Measurements from ENCODE around the gene ALOX12B.
"Not testable (repeated sequence)": the region's sequence is repeated elsewhere in the genome, so short reads cannot be mapped to it uniquely, and the experiment has no call there.

The ALOX12B gene

GRCh38 chr17:8118769-8119580 is 31.5 kb upstream of the ALOX12B start:
- H3K4me3 ChIP-seq (ENCODE audit: low read depth in 1 of 2, low read length in 2 of 2), result peak overlapping the region; percentile 80 to 82
- no peaks in the 10 kb centered on the region for H3K36me3 ChIP-seq (ENCODE audit: control insufficient read depth in 1 of 2, insufficient read depth in 2 of 2, low read length in 2 of 2)
- H3K27ac ChIP-seq (ENCODE audit: low read depth, low read length), result no peak overlapping the region
- peaks cover 43 to 57% of the 10 kb centered on the region in 2 donors for H3K4me1 ChIP-seq (ENCODE audit: control insufficient read depth in 1 of 2, insufficient read depth in 2 of 2, low read length in 2 of 2)
- H3K27me3 ChIP-seq (ENCODE audit: control insufficient read depth in 1 of 2, insufficient read depth in 2 of 2, low read length in 2 of 2), result peaks cover 59% of the 10 kb centered on the region in 2 donors
- H3K9me3 ChIP-seq (ENCODE audit: control insufficient read depth in 1 of 2, low read length in 2 of 2), result no peaks in the 10 kb centered on the region
- H3K9ac ChIP-seq (ENCODE audit: low read depth in 1 of 2, low read length in 2 of 2), result peak overlapping the region; percentile 63 to 89

GRCh38 chr17:8117980-8118768 is 30.7 kb upstream of the ALOX12B start, which contains the start of gene ALOXE3:
Gene ALOXE3, minus strand, starts transcription at chr17:8118514. Its CDS starts 524 bp downstream, at chr17:8117990.
- Histone ChIP-seq H3K4me3 (ENCODE audit: low read depth in 1 of 2, low read length in 2 of 2) (peak within 1 kb of the TSS; percentile 80 to 82), H3K36me3 (ENCODE audit: control insufficient read depth in 1 of 2, insufficient read depth in 2 of 2, low read length in 2 of 2) (no peaks in the 10 kb centered on the region), H3K9me3 (ENCODE audit: control insufficient read depth in 1 of 2, low read length in 2 of 2) (no peaks in the 10 kb centered on the region), H3K27ac (ENCODE audit: low read depth, low read length) (no peak within 1 kb of the TSS), H3K9ac (ENCODE audit: low read depth in 1 of 2, low read length in 2 of 2) (peak within 1 kb of the TSS; percentile 63 to 89), H3K27me3 (ENCODE audit: control insufficient read depth in 1 of 2, insufficient read depth in 2 of 2, low read length in 2 of 2) (peaks cover 53% of the 10 kb centered on the region in 2 donors), H3K4me1 (ENCODE audit: control insufficient read depth in 1 of 2, insufficient read depth in 2 of 2, low read length in 2 of 2) (peaks cover 35 to 49% of the 10 kb centered on the region in 2 donors)

- peaks cover 28 to 42% of the 10 kb centered on the region in 2 donors for H3K4me1 ChIP-seq (ENCODE audit: control insufficient read depth in 1 of 2, insufficient read depth in 2 of 2, low read length in 2 of 2)
- H3K9ac ChIP-seq (ENCODE audit: low read depth in 1 of 2, low read length in 2 of 2), result peak overlapping the region in 1 of 2 donors; percentile 63
- no peaks in the 10 kb centered on the region for H3K9me3 ChIP-seq (ENCODE audit: control insufficient read depth in 1 of 2, low read length in 2 of 2)
- peak overlapping the region in 1 of 2 donors; percentile 80 for H3K4me3 ChIP-seq (ENCODE audit: low read depth in 1 of 2, low read length in 2 of 2)
- H3K36me3 ChIP-seq (ENCODE audit: control insufficient read depth in 1 of 2, insufficient read depth in 2 of 2, low read length in 2 of 2), result no peaks in the 10 kb centered on the region
- H3K27ac ChIP-seq (ENCODE audit: low read depth, low read length), result no peak overlapping the region
- peaks cover 53% of the 10 kb centered on the region in 2 donors for H3K27me3 ChIP-seq (ENCODE audit: control insufficient read depth in 1 of 2, insufficient read depth in 2 of 2, low read length in 2 of 2)
These were observed 30.0 kb upstream of the ALOX12B start for GRCh38 chr17:8117367-8117979.

- no peak overlapping the region for H3K4me3 ChIP-seq (ENCODE audit: low read depth in 1 of 2, low read length in 2 of 2)
- no peaks in the 10 kb centered on the region for H3K36me3 ChIP-seq (ENCODE audit: control insufficient read depth in 1 of 2, insufficient read depth in 2 of 2, low read length in 2 of 2)
- H3K4me1 ChIP-seq (ENCODE audit: control insufficient read depth in 1 of 2, insufficient read depth in 2 of 2, low read length in 2 of 2), result peaks cover 24 to 35% of the 10 kb centered on the region in 2 donors
- H3K9ac ChIP-seq (ENCODE audit: low read depth in 1 of 2, low read length in 2 of 2), result no peak overlapping the region
- H3K9me3 ChIP-seq (ENCODE audit: control insufficient read depth in 1 of 2, low read length in 2 of 2), result no peaks in the 10 kb centered on the region
- H3K27ac ChIP-seq (ENCODE audit: low read depth, low read length), result no peak overlapping the region
- peaks cover 53 to 57% of the 10 kb centered on the region in 2 donors for H3K27me3 ChIP-seq (ENCODE audit: control insufficient read depth in 1 of 2, insufficient read depth in 2 of 2, low read length in 2 of 2)
These were observed 29.3 kb upstream of the ALOX12B start for GRCh38 chr17:8116776-8117175.

- Histone ChIP-seq H3K27ac (ENCODE audit: low read depth, low read length) (no peak overlapping the region), H3K9me3 (ENCODE audit: control insufficient read depth in 1 of 2, low read length in 2 of 2) (no peaks in the 10 kb centered on the region), H3K9ac (ENCODE audit: low read depth in 1 of 2, low read length in 2 of 2) (no peak overlapping the region), H3K36me3 (ENCODE audit: control insufficient read depth in 1 of 2, insufficient read depth in 2 of 2, low read length in 2 of 2) (no peaks in the 10 kb centered on the region), H3K4me3 (ENCODE audit: low read depth in 1 of 2, low read length in 2 of 2) (no peak overlapping the region), H3K27me3 (ENCODE audit: control insufficient read depth in 1 of 2, insufficient read depth in 2 of 2, low read length in 2 of 2) (peaks cover 53 to 57% of the 10 kb centered on the region in 2 donors), H3K4me1 (ENCODE audit: control insufficient read depth in 1 of 2, insufficient read depth in 2 of 2, low read length in 2 of 2) (peaks cover 5 to 10% of the 10 kb centered on the region in 2 donors)
These were observed 23.4 kb upstream of the ALOX12B start for GRCh38 chr17:8110907-8111306.

- H3K36me3 ChIP-seq (ENCODE audit: control insufficient read depth in 1 of 2, insufficient read depth in 2 of 2, low read length in 2 of 2), result no peaks in the 10 kb centered on the region
- H3K9ac ChIP-seq (ENCODE audit: low read depth in 1 of 2, low read length in 2 of 2), result no peak overlapping the region
- no peaks in the 10 kb centered on the region for H3K9me3 ChIP-seq (ENCODE audit: control insufficient read depth in 1 of 2, low read length in 2 of 2)
- peaks cover 48 to 52% of the 10 kb centered on the region in 2 donors for H3K27me3 ChIP-seq (ENCODE audit: control insufficient read depth in 1 of 2, insufficient read depth in 2 of 2, low read length in 2 of 2)
- peak overlapping the region in 1 of 2 donors; percentile 69 for H3K4me3 ChIP-seq (ENCODE audit: low read depth in 1 of 2, low read length in 2 of 2)
- no peak overlapping the region for H3K27ac ChIP-seq (ENCODE audit: low read depth, low read length)
- peaks cover 5 to 10% of the 10 kb centered on the region in 2 donors for H3K4me1 ChIP-seq (ENCODE audit: control insufficient read depth in 1 of 2, insufficient read depth in 2 of 2, low read length in 2 of 2)
These were observed 22.9 kb upstream of the ALOX12B start for GRCh38 chr17:8110456-8110804.

GRCh38 chr17:8109661-8110455 is 22.3 kb upstream of the ALOX12B start:
- H3K4me3 ChIP-seq (ENCODE audit: low read depth in 1 of 2, low read length in 2 of 2), result peak overlapping the region; percentile 67 to 69

GRCh38 chr17:8108972-8109660 is 21.6 kb upstream of the ALOX12B start:
- peaks cover 36 to 39% of the 10 kb centered on the region in 2 donors for H3K27me3 ChIP-seq (ENCODE audit: control insufficient read depth in 1 of 2, insufficient read depth in 2 of 2, low read length in 2 of 2)
- no peak overlapping the region for H3K27ac ChIP-seq (ENCODE audit: low read depth, low read length)
- H3K4me3 ChIP-seq (ENCODE audit: low read depth in 1 of 2, low read length in 2 of 2), result no peak overlapping the region
- no peaks in the 10 kb centered on the region for H3K36me3 ChIP-seq (ENCODE audit: control insufficient read depth in 1 of 2, insufficient read depth in 2 of 2, low read length in 2 of 2)
- peaks cover 5 to 10% of the 10 kb centered on the region in 2 donors for H3K4me1 ChIP-seq (ENCODE audit: control insufficient read depth in 1 of 2, insufficient read depth in 2 of 2, low read length in 2 of 2)
- no peak overlapping the region for H3K9ac ChIP-seq (ENCODE audit: low read depth in 1 of 2, low read length in 2 of 2)
- H3K9me3 ChIP-seq (ENCODE audit: control insufficient read depth in 1 of 2, low read length in 2 of 2), result no peaks in the 10 kb centered on the region

More at GRCh38 chr17:8109661-8110455, 22.3 kb upstream of the ALOX12B start:
- Histone ChIP-seq H3K9me3 (ENCODE audit: control insufficient read depth in 1 of 2, low read length in 2 of 2) (no peaks in the 10 kb centered on the region), H3K36me3 (ENCODE audit: control insufficient read depth in 1 of 2, insufficient read depth in 2 of 2, low read length in 2 of 2) (no peaks in the 10 kb centered on the region), H3K9ac (ENCODE audit: low read depth in 1 of 2, low read length in 2 of 2) (peak overlapping the region in 1 of 2 donors; percentile 25), H3K27me3 (ENCODE audit: control insufficient read depth in 1 of 2, insufficient read depth in 2 of 2, low read length in 2 of 2) (peaks cover 42 to 46% of the 10 kb centered on the region in 2 donors), H3K4me1 (ENCODE audit: control insufficient read depth in 1 of 2, insufficient read depth in 2 of 2, low read length in 2 of 2) (peaks cover 5 to 10% of the 10 kb centered on the region in 2 donors), H3K27ac (ENCODE audit: low read depth, low read length) (no peak overlapping the region)

- Histone ChIP-seq H3K4me1 (ENCODE audit: control insufficient read depth in 1 of 2, insufficient read depth in 2 of 2, low read length in 2 of 2) (peaks cover 5 to 10% of the 10 kb centered on the region in 2 donors), H3K27me3 (ENCODE audit: control insufficient read depth in 1 of 2, insufficient read depth in 2 of 2, low read length in 2 of 2) (peaks cover 20 to 25% of the 10 kb centered on the region in 2 donors)
- H3K9ac ChIP-seq (ENCODE audit: low read depth in 1 of 2, low read length in 2 of 2); H3K9me3 ChIP-seq (ENCODE audit: control insufficient read depth in 1 of 2, low read length in 2 of 2); H3K4me3 ChIP-seq (ENCODE audit: low read depth in 1 of 2, low read length in 2 of 2); H3K27ac ChIP-seq (ENCODE audit: low read depth, low read length); H3K36me3 ChIP-seq (ENCODE audit: control insufficient read depth in 1 of 2, insufficient read depth in 2 of 2, low read length in 2 of 2): not testable (repeated sequence)
These were observed 19.5 kb upstream of the ALOX12B start for GRCh38 chr17:8106980-8107379.

Data from duodenal mucosa (tissue), 2 donors.